Measurements from ENCODE around the gene ABHD11. TPM values are rescaled to one million over a fixed set of nuclear protein-coding genes. Genes with fewer than 3 reads are reported as not detected.

The ABHD11 gene
- total RNA-seq, 1 experiment from 2014 or later, result 74.4 TPM

- H3K4me1 ChIP-seq (replicated peaks; ENCODE audit: insufficient read depth), result no peaks in the 10 kb centered on the region
- TF ChIP-seq CTCF (conservative IDR thresholded peaks at IDR 0.05) (no peak), EZH2 (IDR thresholded peaks at IDR 0.05; ENCODE audit: low read depth) (no peak)
- no peak overlapping the region for H3K4me3 ChIP-seq
- no peaks in the 10 kb centered on the region; the same call in 1 of the 2 replicates for H4K20me1 ChIP-seq (ENCODE audit: insufficient read depth)
- no peaks in the 10 kb centered on the region for H3F3A ChIP-seq (ENCODE audit: insufficient read depth, low read depth)
- no peaks in the 10 kb centered on the region for H3K27me3 ChIP-seq (ENCODE audit: insufficient read depth, low read depth)
- ChIA-PET POLR2A (ENCODE audit: unreplicated experiment) (no interaction called here), CTCF (no interaction called here)
- H3K36me3 ChIP-seq (ENCODE audit: low read depth), result peaks cover 12% of the 10 kb centered on the region; the same call in 1 of the 2 replicates
- no peaks in the 10 kb centered on the region for H3K9me3 ChIP-seq (ENCODE audit: insufficient read depth, low read depth)
- no peak overlapping the region for H3K4me2 ChIP-seq
- peaks cover 23% of the 10 kb centered on the region for H3K79me2 ChIP-seq (ENCODE audit: low read depth)
- H3K27ac ChIP-seq, result no peak overlapping the region
- BruUV-seq (replicated peaks), result no TSS peak
- H3K9me2 ChIP-seq (ENCODE audit: insufficient read depth), result no peaks in the 10 kb centered on the region
- intact Hi-C loops (cut with micrococcal nuclease; ENCODE audit: unreplicated experiment), result no loop called here
- H2AFZ ChIP-seq, result no peak overlapping the region
- DNase-seq, result no peak
Observed at GRCh38 chr7:73690646-73691045, 48.0 kb downstream of the ABHD11 start.

GRCh38 chr7:73688288-73688687 lies 50.3 kb downstream of the ABHD11 start:
- H2AFZ ChIP-seq, result no peak overlapping the region
- no peak overlapping the region for H3K4me3 ChIP-seq
- H3K4me1 ChIP-seq (replicated peaks; ENCODE audit: insufficient read depth), result 0 out of 2 replicates have a peak, but pooled peaks cover 5% of the 10 kb centered on the region
- H3K36me3 ChIP-seq (ENCODE audit: low read depth), result peaks cover 9% of the 10 kb centered on the region; the same call in 1 of the 2 replicates
- H3K9me2 ChIP-seq (ENCODE audit: insufficient read depth), result no peaks in the 10 kb centered on the region
- ChIA-PET CTCF (no interaction called here), POLR2A (ENCODE audit: unreplicated experiment) (interaction anchor here (0.6 kb wide), 1 partner anchor 168 kb away, joined by 5 read pairs; no protein-coding TSS in a partner anchor)
- TF ChIP-seq CTCF (conservative IDR thresholded peaks at IDR 0.05) (no peak), EZH2 (IDR thresholded peaks at IDR 0.05; ENCODE audit: low read depth) (no peak)
- H3K79me2 ChIP-seq (ENCODE audit: low read depth), result peaks cover 45% of the 10 kb centered on the region
- H4K20me1 ChIP-seq (ENCODE audit: insufficient read depth), result no peaks in the 10 kb centered on the region; the same call in 1 of the 2 replicates
- BruUV-seq (replicated peaks), result no TSS peak
- H3K9me3 ChIP-seq (ENCODE audit: insufficient read depth, low read depth), result no peaks in the 10 kb centered on the region
- intact Hi-C loops (cut with micrococcal nuclease; ENCODE audit: unreplicated experiment), result no loop called here
- H3K27ac ChIP-seq, result no peak overlapping the region
- H3F3A ChIP-seq (ENCODE audit: insufficient read depth, low read depth), result no peaks in the 10 kb centered on the region
- DNase-seq, result no peak
- no peak overlapping the region for H3K4me2 ChIP-seq
- H3K27me3 ChIP-seq (ENCODE audit: insufficient read depth, low read depth), result no peaks in the 10 kb centered on the region

Small RNA genes lying within 50 kb of the gene (microRNA-seq; reads per million reads assigned to microRNA genes)
- not detected for gene MIR4284 (ENCODE audit: borderline number of aligned reads, borderline replicate concordance)

Other genes starting within 250 kb of the ABHD11 start
- gene BAZ1B, start 216.5 kb downstream of the ABHD11 start, total RNA-seq (2021), result 73.6 and 88.4 TPM in 2 replicates
- gene BCL7B, start 181.1 kb downstream of the ABHD11 start, total RNA-seq (2021), result 57.1 and 70.4 TPM in 2 replicates
- 43.9 and 49.2 TPM in 2 replicates for gene TBL2, start 160.2 kb downstream of the ABHD11 start, total RNA-seq (2021)
- gene MLXIPL, start 114.3 kb downstream of the ABHD11 start, total RNA-seq (2021), result 24.9 and 32.0 TPM in 2 replicates
- gene VPS37D, start 71.0 kb downstream of the ABHD11 start, total RNA-seq (2021), result 8.3 and 12.4 TPM in 2 replicates
- gene DNAJC30, start 55.3 kb downstream of the ABHD11 start, total RNA-seq (2021), result 8.0 and 9.5 TPM in 2 replicates
- gene BUD23, start 55.2 kb downstream of the ABHD11 start, total RNA-seq (2021), result 122 and 158 TPM in 2 replicates
- 39.1 and 40.5 TPM in 2 replicates for gene STX1A, start 19.1 kb downstream of the ABHD11 start, total RNA-seq (2021)
- 31.3 and 45.2 TPM in 2 replicates for gene CLDN3, start 31.5 kb upstream of the ABHD11 start, total RNA-seq (2021)
- 498 and 602 TPM in 2 replicates for gene CLDN4, start 92.2 kb upstream of the ABHD11 start, total RNA-seq (2021)
- 23.2 and 34.7 TPM in 2 replicates for gene METTL27, start 103.7 kb upstream of the ABHD11 start, total RNA-seq (2021)
- 0.48 and 0.72 TPM in 2 replicates for gene TMEM270, start 122.4 kb upstream of the ABHD11 start, total RNA-seq (2021)

All from PC-9 (cell line).